HFF-Myc (cell line): Measurements from ENCODE around the gene FBXL12.
A peak's percentile ranks its signal among the peaks of the same experiment; 100 is the strongest.

ENCODE experiments used
- DNase-seq: peaks from one replicate; pipeline ENCODE4 v3.0.0-alpha.2; 2011; ENCODE audit warnings: low read depth; ENCODE audit errors: extremely low read depth
- H3K4me3 ChIP-seq: replicated peaks from 2 replicates; pipeline ENCODE4 v1.5.1; 2011; ENCODE audit warnings: low read depth, mild to moderate bottlenecking, control low read depth, low read length
- CTCF ChIP-seq: IDR thresholded peaks from 2 replicates; pipeline ENCODE4 v1.5.1; 2012; ENCODE audit warnings: mild to moderate bottlenecking, low read depth, low read length, control low read depth; ENCODE audit errors: missing control alignments

The FBXL12 gene

GRCh38 chr19:9806803-9807202 lies 12.1 kb downstream of the FBXL12 start:
- no peak for TF ChIP-seq CTCF
- no peak for DNase-seq
- no peak overlapping the region for H3K4me3 ChIP-seq

GRCh38 chr19:9801976-9802375 lies 16.9 kb downstream of the FBXL12 start:
- DNase-seq = no peak
- H3K4me3 ChIP-seq = no peak overlapping the region
- no peak for TF ChIP-seq CTCF

GRCh38 chr19:9799162-9799561 lies 19.7 kb downstream of the FBXL12 start:
- H3K4me3 ChIP-seq = no peak overlapping the region
- DNase-seq = no peak
- no peak for TF ChIP-seq CTCF

- no peak overlapping the region for H3K4me3 ChIP-seq
- TF ChIP-seq CTCF = no peak
- no peak for DNase-seq
Measured at GRCh38 chr19:9797871-9798270, 21.0 kb downstream of the FBXL12 start.

GRCh38 chr19:9796113-9796773 lies 22.6 kb downstream of the FBXL12 start:
- peak; percentile 87 for TF ChIP-seq CTCF
- peak; percentile 81 for DNase-seq
- H3K4me3 ChIP-seq = no peak overlapping the region

GRCh38 chr19:9793071-9793591 lies 25.7 kb downstream of the FBXL12 start:
- TF ChIP-seq CTCF = no peak
- no peak for DNase-seq
- H3K4me3 ChIP-seq = peak overlapping the region; percentile 49
